Activated T-cell treated with anti-CD3 and anti-CD28 coated beads for 48 hours (primary cell): ENCODE data around the gene FBXO34.

Source experiments
- DNase-seq: peaks from one replicate; pipeline ENCODE4 v3.0.0-alpha.2; 2020; ENCODE audit warnings: low read depth

The FBXO34 gene, protein sequence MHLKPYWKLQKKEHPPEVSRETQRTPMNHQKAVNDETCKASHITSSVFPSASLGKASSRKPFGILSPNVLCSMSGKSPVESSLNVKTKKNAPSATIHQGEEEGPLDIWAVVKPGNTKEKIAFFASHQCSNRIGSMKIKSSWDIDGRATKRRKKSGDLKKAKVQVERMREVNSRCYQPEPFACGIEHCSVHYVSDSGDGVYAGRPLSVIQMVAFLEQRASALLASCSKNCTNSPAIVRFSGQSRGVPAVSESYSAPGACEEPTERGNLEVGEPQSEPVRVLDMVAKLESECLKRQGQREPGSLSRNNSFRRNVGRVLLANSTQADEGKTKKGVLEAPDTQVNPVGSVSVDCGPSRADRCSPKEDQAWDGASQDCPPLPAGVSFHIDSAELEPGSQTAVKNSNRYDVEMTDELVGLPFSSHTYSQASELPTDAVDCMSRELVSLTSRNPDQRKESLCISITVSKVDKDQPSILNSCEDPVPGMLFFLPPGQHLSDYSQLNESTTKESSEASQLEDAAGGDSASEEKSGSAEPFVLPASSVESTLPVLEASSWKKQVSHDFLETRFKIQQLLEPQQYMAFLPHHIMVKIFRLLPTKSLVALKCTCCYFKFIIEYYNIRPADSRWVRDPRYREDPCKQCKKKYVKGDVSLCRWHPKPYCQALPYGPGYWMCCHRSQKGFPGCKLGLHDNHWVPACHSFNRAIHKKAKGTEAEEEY

GRCh38 chr14:55270832-55271571, at the start of gene FBXO34:
TSS of gene FBXO34 (plus strand) at chr14:55271421. CDS start at chr14:55350391, 78,970 bp downstream.
- peak; percentile 99 for DNase-seq

DNA sequence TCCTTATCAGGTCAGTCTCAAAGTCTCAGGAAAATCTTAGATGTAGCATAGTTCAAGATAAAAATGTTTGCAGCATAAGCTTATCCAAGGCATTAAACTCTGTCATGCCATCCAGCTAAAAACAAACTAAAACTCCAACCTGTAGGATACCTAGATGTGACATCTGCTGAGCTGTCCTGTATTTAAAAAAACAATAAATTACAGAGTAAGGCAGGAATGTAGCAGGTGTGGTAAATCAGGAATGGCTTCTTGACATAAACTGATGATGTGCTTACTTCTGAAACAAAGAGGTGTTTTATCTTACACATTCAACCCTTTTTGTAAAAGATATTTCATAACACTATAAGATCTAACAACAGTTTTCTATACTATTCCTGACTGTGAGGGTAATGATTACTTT, 49.3 kb upstream of the FBXO34 start:
- no peak for DNase-seq

DNA sequence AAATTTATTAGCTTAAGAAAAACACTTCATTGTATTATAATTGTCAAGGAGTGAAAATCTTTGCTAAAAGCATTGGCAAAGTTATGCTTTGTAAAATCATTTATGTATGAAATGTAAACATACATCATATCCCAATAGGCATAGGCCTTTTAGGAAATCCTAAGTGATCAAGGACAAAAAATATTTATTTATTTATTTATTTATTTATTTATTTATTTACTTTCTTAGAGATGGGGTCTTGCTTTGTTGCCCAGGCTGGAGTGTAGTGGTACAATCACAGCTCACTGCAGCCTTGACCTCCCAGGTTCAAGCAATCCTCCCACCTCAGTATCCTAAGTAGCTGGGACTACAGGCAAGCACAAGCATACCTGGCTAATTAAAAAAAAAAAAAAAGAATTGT, 47.9 kb upstream of the FBXO34 start:
- DNase-seq: no peak

GRCh38 chr14:55228261-55228660, 43.0 kb upstream of the FBXO34 start:
- no peak for DNase-seq

- no peak for DNase-seq
Measured at GRCh38 chr14:55233591-55233990, 37.6 kb upstream of the FBXO34 start.

- no peak for DNase-seq
Measured at GRCh38 chr14:55238019-55238680, 33.1 kb upstream of the FBXO34 start.

DNA sequence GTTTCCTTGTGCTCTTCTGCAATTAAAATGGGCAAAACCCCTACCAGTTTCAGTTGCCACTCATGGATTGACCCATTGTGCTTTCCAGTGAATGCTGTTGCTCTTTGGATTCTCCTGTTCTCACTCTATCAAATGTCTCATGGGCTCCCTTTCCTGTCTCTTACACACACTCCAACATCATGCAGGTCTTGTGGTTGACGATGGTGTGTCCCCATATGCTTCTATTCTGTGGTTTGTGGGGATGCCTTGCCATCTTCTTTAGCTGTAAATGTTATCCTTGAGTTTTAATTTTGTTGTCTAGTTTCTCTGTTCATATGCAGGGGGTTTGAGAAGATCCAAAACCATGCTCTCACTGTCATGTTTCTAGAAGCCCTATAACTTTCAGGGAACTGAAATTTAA, 31.9 kb upstream of the FBXO34 start:
- no peak for DNase-seq

GRCh38 chr14:55240526-55241178, 30.6 kb upstream of the FBXO34 start:
- DNase-seq: no peak

- no peak for DNase-seq
Measured at GRCh38 chr14:55241673-55242072, 29.5 kb upstream of the FBXO34 start.

DNA sequence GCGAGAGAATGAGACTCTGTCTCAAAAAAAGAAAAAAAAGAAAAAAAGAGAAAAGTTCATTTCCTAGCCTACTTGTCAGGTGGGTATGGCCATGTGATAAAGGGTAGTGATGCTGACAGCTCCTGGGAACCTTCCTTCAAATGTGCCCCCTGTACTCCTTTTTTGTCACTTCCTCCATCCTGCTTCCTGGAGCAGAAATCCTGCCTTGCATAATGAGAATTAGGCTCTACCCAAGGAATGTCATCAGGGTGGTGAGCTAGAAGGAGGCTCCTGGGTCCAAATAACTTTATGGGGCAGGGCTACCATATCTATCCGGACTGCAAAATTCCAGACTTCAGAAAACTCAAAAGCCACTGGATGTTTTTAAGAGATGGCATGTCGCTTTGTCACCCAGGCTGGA, 27.8 kb upstream of the FBXO34 start:
- DNase-seq: no peak

- DNase-seq: no peak
Measured at GRCh38 chr14:55243813-55244212, 27.4 kb upstream of the FBXO34 start.

DNA sequence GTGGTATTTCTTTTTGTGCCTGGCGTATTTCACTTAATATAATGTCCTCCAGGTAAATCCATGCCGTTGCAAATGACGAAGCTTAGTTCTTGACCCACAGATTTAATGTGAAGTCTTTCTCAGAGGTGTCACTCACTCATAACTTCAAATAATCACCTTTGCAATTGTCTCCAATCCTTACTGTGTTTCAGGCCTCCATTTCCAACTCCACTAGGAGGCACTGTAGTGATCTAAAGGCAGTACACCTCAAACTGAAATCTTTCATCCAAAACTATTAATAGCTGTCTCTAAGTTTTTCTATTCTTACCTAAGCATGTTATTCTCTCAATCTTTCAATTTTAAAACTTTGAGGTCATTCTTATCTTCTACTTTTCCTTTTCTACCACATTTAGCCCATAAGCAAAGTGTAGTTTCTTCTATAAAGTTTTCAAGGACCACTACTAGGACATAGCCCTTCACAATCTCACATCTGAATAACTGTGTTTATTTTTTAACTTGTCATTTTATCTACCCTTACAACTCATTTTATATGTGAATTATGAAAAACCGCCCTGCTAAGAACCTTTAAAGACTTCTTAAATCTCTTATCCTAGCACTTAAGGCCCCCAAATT, 25.5 kb upstream of the FBXO34 start:
- no peak for DNase-seq

GRCh38 chr14:55248411-55248810, 22.8 kb upstream of the FBXO34 start:
- no peak for DNase-seq

- DNase-seq: no peak
Measured at GRCh38 chr14:55249423-55249822, 21.8 kb upstream of the FBXO34 start.

DNA sequence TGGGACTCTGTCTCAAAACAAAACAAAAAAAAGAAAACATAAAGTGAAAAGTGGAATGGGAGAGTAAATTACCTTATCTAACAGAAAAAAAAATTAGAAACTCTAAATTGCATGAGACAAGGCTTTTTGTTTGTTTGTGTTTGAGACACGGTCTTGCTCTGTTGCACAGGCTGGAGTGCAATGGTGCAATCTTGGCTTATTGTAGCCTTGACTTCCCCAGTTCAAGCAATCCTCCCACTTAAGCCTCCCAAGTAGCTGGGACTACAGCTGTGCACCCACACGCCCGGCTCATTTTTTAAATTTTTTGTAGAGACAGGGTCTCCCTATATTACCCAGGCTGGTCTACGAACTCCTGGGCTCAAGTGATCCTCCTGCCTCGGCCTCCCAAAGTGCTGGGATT, 17.9 kb upstream of the FBXO34 start:
- no peak for DNase-seq

- DNase-seq: no peak
Measured at GRCh38 chr14:55254581-55254980, 16.6 kb upstream of the FBXO34 start.

DNA sequence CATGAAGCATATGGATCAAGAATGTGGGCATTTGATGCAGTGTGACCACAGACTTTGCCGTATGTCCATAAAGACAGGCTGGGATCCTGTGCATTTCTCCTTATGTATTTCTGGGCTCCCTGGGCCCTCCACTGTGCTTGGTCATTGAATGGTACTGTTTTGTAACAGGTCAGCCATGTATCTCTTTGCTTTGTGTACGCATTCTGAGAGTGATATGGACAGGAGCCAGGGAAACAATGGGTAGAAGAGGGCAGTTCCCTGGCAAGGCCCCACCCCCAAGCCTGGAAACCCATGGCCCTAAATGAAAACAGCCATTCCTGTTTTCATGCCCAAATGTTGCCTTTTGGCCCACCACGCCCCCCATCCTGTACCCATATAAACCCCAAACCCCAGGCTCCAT, 15.2 kb upstream of the FBXO34 start:
- no peak for DNase-seq

GRCh38 chr14:55256586-55256985, 14.6 kb upstream of the FBXO34 start:
- DNase-seq: no peak

DNA sequence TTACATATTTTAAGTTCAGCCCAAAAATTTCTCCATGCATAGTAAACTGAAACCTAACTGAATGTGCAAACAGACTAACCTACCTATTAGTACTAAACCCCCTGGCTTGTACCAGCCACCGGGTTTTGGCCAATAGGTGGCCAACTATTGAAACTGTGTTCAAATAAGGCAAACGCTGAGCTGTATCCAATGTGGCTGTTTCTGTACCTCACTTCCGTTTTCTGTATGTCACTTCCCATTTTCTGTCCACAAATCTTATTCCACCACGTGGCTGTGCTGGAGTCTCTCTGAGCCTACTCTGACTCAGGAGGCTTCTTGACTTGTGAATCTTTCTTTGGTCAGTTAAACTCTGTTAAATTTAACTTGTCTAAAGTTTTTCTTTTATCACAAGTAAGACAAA, 6.0 kb upstream of the FBXO34 start:
- DNase-seq: no peak

- DNase-seq: no peak
Measured at GRCh38 chr14:55267820-55268219, 3.4 kb upstream of the FBXO34 start.

- DNase-seq: peak; percentile 39
Measured at GRCh38 chr14:55271572-55272298, 514 bp downstream of the FBXO34 start.
